Esophagus muscularis mucosa (tissue), 4 donors: ENCODE measurements around the gene FAM241A. TPM values are rescaled to one million over a fixed set of nuclear protein-coding genes. Genes with fewer than 3 reads are reported as not detected.

Source experiments
- DNase-seq: peaks from one replicate; pipeline ENCODE4 v3.0.0-alpha.2; 2017; ENCODE audit errors: extremely low spot score
- H3K27ac ChIP-seq, 4 donors: fragments of 200-600 bp; sonication (generic); replicated peaks in 1 of 4; 1 replicate in 3 of 4; 2 replicates in 1 of 4; pipeline ENCODE4 v1.5.1; 2016 to 2019; ENCODE audit warnings: mild to moderate bottlenecking in 1 of 4
- H3K27me3 ChIP-seq, 4 donors: fragments of 200-600 bp; sonication (generic); one replicate each; pipeline versions ENCODE4 v1.5.1 to v1.6.0; 2016 to 2019
- H3K36me3 ChIP-seq, 4 donors: fragments of 200-600 bp; sonication (generic); one replicate each; pipeline ENCODE4 v1.5.1; 2016 to 2019
- H3K4me1 ChIP-seq, 4 donors: fragments of 200-600 bp; sonication (generic); one replicate each; pipeline ENCODE4 v1.5.1; 2016 to 2019
- H3K4me3 ChIP-seq, 4 donors: fragments of 200-600 bp; sonication (generic); 1 replicate in 2 of 4; 2 replicates in 2 of 4; pipeline ENCODE4 v1.5.1; 2016 to 2019; ENCODE audit warnings: mild to moderate bottlenecking in 4 of 4, moderate library complexity in 1 of 4
- H3K9me3 ChIP-seq, 4 donors: fragments of 200-600 bp; sonication (generic); 1 replicate in 3 of 4; 2 replicates in 1 of 4; pipeline ENCODE4 v1.5.1; 2016 to 2019
- EP300 ChIP-seq: sonication (generic); formaldehyde crosslinking; IDR thresholded peaks from one replicate; pipeline ENCODE4 v1.6.1; 2017; ENCODE audit warnings: antibody characterized with exemption
- POLR2A ChIP-seq: fragments of 450-650 bp; IDR thresholded peaks from one replicate; pipeline ENCODE4 v1.6.1; 2017; ENCODE audit warnings: antibody characterized with exemption, moderate library complexity, mild to moderate bottlenecking, low read depth
- POLR2AphosphoS5 ChIP-seq, 2 donors: sonication (generic); formaldehyde crosslinking; IDR thresholded peaks; one replicate each; pipeline ENCODE4 v1.6.1; 2017; ENCODE audit warnings: antibody characterized with exemption in 2 of 2
- WGBS: methylation state at CpG from one replicate; pipeline ENCODE4 v1.1.5; 2018; 5-methylcytosine and 5-hydroxymethylcytosine counted together
- intact Hi-C: fragments of 100-400 bp; cut with DNase I; formaldehyde crosslinking; loops from one replicate; pipeline ENCODE4 v1.15.1; 2023
- total RNA-seq, 4 donors: library from RNA; depleted of rRNA; stranded (reverse); fragments of >200 nt; gene quantifications; one replicate each; pipeline versions ENCODE4 v1.1.0 to v1.2.1, GENCODE V29; 2016
- TF ChIP-seq, protein P1 (sequence below), 3 experiments: fragments of 200-600 bp in 2 of 3; fragments of 450-650 bp in 1 of 3; sonication (generic) in 2 of 3; IDR thresholded peaks; one replicate each; pipeline ENCODE4 v1.5.1; 2017 to 2019; ENCODE audit warnings: antibody characterized with exemption in 3 of 3, mild to moderate bottlenecking in 2 of 3, moderate library complexity in 1 of 3

Gene FAM241A
- total RNA-seq, 4 donors from 2014 or later = 5.0 to 7.5 (median 5.2) TPM

GRCh38 chr4:112213091-112213490, 67.8 kb downstream of the FAM241A start:
- no peak for TF ChIP-seq POLR2AphosphoS5 (IDR thresholded peaks at IDR 0.05)
- no peak for TF ChIP-seq POLR2A
- TF ChIP-seq, protein P1, sequence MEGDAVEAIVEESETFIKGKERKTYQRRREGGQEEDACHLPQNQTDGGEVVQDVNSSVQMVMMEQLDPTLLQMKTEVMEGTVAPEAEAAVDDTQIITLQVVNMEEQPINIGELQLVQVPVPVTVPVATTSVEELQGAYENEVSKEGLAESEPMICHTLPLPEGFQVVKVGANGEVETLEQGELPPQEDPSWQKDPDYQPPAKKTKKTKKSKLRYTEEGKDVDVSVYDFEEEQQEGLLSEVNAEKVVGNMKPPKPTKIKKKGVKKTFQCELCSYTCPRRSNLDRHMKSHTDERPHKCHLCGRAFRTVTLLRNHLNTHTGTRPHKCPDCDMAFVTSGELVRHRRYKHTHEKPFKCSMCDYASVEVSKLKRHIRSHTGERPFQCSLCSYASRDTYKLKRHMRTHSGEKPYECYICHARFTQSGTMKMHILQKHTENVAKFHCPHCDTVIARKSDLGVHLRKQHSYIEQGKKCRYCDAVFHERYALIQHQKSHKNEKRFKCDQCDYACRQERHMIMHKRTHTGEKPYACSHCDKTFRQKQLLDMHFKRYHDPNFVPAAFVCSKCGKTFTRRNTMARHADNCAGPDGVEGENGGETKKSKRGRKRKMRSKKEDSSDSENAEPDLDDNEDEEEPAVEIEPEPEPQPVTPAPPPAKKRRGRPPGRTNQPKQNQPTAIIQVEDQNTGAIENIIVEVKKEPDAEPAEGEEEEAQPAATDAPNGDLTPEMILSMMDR (IDR thresholded peaks at IDR 0.05) = no peak
- TF ChIP-seq EP300 = no peak
- intact Hi-C loops = no loop called here

DNA sequence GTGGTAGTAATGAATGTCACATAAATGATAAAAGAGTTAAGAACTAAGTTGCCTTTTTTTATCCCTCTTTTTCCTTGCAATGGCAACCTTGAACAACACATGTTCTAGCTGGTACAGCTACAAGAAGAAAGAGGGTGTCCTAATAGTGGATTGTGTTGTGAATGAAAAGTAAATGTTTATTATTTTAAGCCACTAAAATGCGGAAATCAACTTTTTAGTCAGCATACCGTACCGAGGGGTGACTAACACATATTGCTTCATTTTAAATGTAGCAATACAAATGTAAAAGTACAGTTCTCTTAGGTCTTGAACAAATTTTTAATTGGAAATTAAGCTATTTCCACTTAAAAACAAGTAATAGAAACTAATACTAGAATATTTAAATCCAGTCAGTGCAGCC, 68.6 kb downstream of the FAM241A start:
- Histone ChIP-seq H3K27ac (no peak overlapping the region), H3K27me3 (no peaks in the 10 kb centered on the region), H3K4me1 (no peaks in the 10 kb centered on the region), H3K4me3 (no peak overlapping the region), H3K9me3 (no peaks in the 10 kb centered on the region), H3K36me3 (no peaks in the 10 kb centered on the region)
- WGBS = 61% methylated on average over 3 of the region's 3 CpGs
- intact Hi-C loops = no loop called here
- TF ChIP-seq, protein P1 (IDR thresholded peaks at IDR 0.05) = no peak
- TF ChIP-seq EP300 = no peak
- TF ChIP-seq POLR2A = no peak
- no peak for TF ChIP-seq POLR2AphosphoS5 (IDR thresholded peaks at IDR 0.05)
- no peak for DNase-seq

More at GRCh38 chr4:112213091-112213490, 67.8 kb downstream of the FAM241A start:
- Histone ChIP-seq H3K27me3 (no peaks in the 10 kb centered on the region), H3K9me3 (no peaks in the 10 kb centered on the region), H3K4me3 (no peak overlapping the region), H3K36me3 (no peaks in the 10 kb centered on the region), H3K27ac (no peak overlapping the region), H3K4me1 (no peaks in the 10 kb centered on the region)
- DNase-seq = no peak
- WGBS = 81% methylated on average over 2 of the region's 2 CpGs

- TF ChIP-seq POLR2AphosphoS5 (IDR thresholded peaks at IDR 0.05) = no peak
- TF ChIP-seq, protein P1 (IDR thresholded peaks at IDR 0.05) = peak; percentile 46 to 57 (median 51)
- Histone ChIP-seq H3K4me1 (no peaks in the 10 kb centered on the region), H3K27ac (no peak overlapping the region), H3K27me3 (no peaks in the 10 kb centered on the region), H3K36me3 (no peaks in the 10 kb centered on the region), H3K9me3 (no peaks in the 10 kb centered on the region), H3K4me3 (no peak overlapping the region)
- no peak for DNase-seq
- intact Hi-C loops = no loop called here
Measured at GRCh38 chr4:112214390-112215264, 69.4 kb downstream of the FAM241A start.

DNA sequence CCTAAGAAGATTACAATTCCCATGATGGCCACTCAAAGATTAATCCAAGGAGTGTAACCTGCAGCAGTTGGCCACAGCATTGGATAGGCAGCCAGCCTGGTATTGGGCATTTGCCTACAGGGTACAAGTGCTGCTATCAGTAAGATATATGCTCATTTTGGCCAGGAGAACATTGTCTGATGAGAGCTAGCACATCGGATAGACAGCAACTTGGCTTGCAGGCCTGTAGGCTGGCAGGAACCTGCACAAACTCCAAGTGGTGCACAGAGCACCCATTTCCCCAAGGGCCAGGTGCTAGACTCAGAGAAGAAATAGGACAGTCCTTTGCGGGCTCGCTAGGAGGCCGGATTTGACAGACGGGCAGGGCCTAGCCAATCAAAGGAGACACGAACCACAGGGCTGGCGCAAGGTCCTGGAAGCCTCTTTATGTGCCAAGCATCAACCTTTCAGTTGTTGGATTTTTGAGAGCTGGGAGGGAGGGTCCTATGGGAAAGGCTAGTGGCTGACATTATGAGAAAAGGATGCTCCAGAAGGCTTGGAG, 74.6 kb downstream of the FAM241A start:
- 93% methylated on average over 7 of the region's 7 CpGs for WGBS
- H3K4me3 ChIP-seq = no peak overlapping the region
- intact Hi-C loops = no loop called here

More for the DNA sequence above, 74.6 kb downstream of the FAM241A start:
- TF ChIP-seq EP300 = no peak
- TF ChIP-seq POLR2AphosphoS5 (IDR thresholded peaks at IDR 0.05) = no peak
- TF ChIP-seq, protein P1 (IDR thresholded peaks at IDR 0.05) = no peak
- TF ChIP-seq POLR2A = no peak
- Histone ChIP-seq H3K36me3 (no peaks in the 10 kb centered on the region), H3K27ac (no peak overlapping the region), H3K4me1 (no peaks in the 10 kb centered on the region), H3K27me3 (peaks cover 0 to 11% (median 2%) of the 10 kb centered on the region in 4 donors), H3K9me3 (no peaks in the 10 kb centered on the region)
- no peak for DNase-seq
